ENCODE results near the gene ARL16. TPM values are rescaled to one million over a fixed set of nuclear protein-coding genes. Genes with fewer than 3 reads are reported as not detected.

Gene ARL16
- total and polyA plus RNA-seq, 2 experiments from 2014 or later = 40.4 to 54.9 TPM

- Mint-ChIP-seq H3K27ac (no peak overlapping the region), H3K4me3 (no peak overlapping the region), H3K9me3 (no peaks in the 10 kb centered on the region), H3K4me1 (peaks cover 14% of the 10 kb centered on the region), H3K27me3 (ENCODE audit: insufficient read depth, low read depth, poor library complexity) (peaks cover 12% of the 10 kb centered on the region), H3K36me3 (ENCODE audit: low read depth) (no peaks in the 10 kb centered on the region)
- Histone ChIP-seq H3K4me3 (no peak overlapping the region), H3K27ac (ENCODE audit: low read depth) (no peak overlapping the region), H3K9me2 (ENCODE audit: insufficient read depth) (no peaks in the 10 kb centered on the region), H4K20me1 (replicated peaks; ENCODE audit: insufficient read depth) (no peaks in the 10 kb centered on the region), H3K36me3 (ENCODE audit: insufficient read depth) (no peaks in the 10 kb centered on the region), H2AFZ (no peak overlapping the region), H3F3A (replicated peaks; ENCODE audit: low read depth) (peaks cover 15% of the 10 kb centered on the region; the same call in 1 of the 2 replicates), H3K4me1 (ENCODE audit: insufficient read depth) (peaks cover 6% of the 10 kb centered on the region; the same call in 1 of the 2 replicates), H3K79me2 (replicated peaks; ENCODE audit: insufficient read depth) (no peaks in the 10 kb centered on the region), H3K27me3 (ENCODE audit: insufficient read depth) (no peaks in the 10 kb centered on the region), H3K4me2 (no peak overlapping the region)
- TF ChIP-seq NANOG (IDR thresholded peaks at IDR 0.05; ENCODE audit: borderline replicate concordance) (no peak), ZNF114 (CRISPR knock-in tag; IDR thresholded peaks at IDR 0.05) (no peak), CREB1 (CRISPR knock-in tag; IDR thresholded peaks at IDR 0.05; ENCODE audit: low read depth) (no peak), POLR2AphosphoS5 (IDR thresholded peaks at IDR 0.05; ENCODE audit: low read depth) (no peak), ETS1 (IDR thresholded peaks at IDR 0.05) (no peak), STAT1 (IDR thresholded peaks at IDR 0.05; ENCODE audit: unreplicated experiment) (no peak), REST (IDR thresholded peaks at IDR 0.05; ENCODE audit: unreplicated experiment) (no peak), EZH2 (IDR thresholded peaks at IDR 0.05; ENCODE audit: low read depth, unreplicated experiment) (no peak), EZH2phosphoT487 (IDR thresholded peaks at IDR 0.05; ENCODE audit: unreplicated experiment) (no peak), ZNF462 (CRISPR knock-in tag; IDR thresholded peaks at IDR 0.05) (no peak), ZNF331 (CRISPR knock-in tag; IDR thresholded peaks at IDR 0.05; ENCODE audit: low read depth) (no peak), JUNB (IDR thresholded peaks at IDR 0.05; ENCODE audit: unreplicated experiment) (no peak)
- TF ChIP-seq, protein P1, sequence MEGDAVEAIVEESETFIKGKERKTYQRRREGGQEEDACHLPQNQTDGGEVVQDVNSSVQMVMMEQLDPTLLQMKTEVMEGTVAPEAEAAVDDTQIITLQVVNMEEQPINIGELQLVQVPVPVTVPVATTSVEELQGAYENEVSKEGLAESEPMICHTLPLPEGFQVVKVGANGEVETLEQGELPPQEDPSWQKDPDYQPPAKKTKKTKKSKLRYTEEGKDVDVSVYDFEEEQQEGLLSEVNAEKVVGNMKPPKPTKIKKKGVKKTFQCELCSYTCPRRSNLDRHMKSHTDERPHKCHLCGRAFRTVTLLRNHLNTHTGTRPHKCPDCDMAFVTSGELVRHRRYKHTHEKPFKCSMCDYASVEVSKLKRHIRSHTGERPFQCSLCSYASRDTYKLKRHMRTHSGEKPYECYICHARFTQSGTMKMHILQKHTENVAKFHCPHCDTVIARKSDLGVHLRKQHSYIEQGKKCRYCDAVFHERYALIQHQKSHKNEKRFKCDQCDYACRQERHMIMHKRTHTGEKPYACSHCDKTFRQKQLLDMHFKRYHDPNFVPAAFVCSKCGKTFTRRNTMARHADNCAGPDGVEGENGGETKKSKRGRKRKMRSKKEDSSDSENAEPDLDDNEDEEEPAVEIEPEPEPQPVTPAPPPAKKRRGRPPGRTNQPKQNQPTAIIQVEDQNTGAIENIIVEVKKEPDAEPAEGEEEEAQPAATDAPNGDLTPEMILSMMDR (conservative IDR thresholded peaks at IDR 0.05; ENCODE audit: low read depth in 2 of 2) = no peak
- DNase-seq (ENCODE audit: low spot score) = no peak
- no peak for ATAC-seq
These were observed 42.4 kb upstream of the ARL16 start for GRCh38 chr17:81726004-81726403.

Data from GM23338 (cell line).